8988T (cell line): Measurements from ENCODE around the gene PDE6D.
"Not testable (repeated sequence)": the region's sequence is repeated elsewhere in the genome, so short reads cannot be mapped to it uniquely, and the experiment has no call there.

Experiments
- DNase-seq: peaks from one replicate; pipeline ENCODE4 v3.0.0; 2011

Gene PDE6D

GRCh38 chr2:231769170-231770136, 11.6 kb downstream of the PDE6D start:
- no peak for DNase-seq

DNA sequence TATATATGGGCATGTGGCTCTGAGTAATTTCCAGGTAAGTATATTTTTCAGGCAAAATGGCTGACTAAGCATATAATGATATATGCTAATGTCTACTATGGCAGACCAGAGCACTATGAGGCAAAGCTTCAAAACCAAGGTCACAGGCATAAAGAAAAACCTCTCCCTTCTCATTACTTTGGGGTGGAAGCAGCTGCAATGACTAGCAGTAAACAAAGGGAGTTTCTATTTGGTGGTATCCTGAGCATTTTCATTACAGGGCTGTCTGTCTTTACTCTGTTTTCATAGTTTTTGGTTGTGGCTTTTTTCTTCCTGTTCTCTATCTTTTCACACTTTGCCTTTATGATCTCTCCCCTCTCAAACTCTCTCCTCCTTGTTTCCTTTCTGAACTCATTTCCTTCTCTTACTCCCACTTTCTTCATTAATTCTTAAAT, 15.6 kb downstream of the PDE6D start:
- no peak for DNase-seq

- no peak for DNase-seq
These were observed 16.3 kb downstream of the PDE6D start for GRCh38 chr2:231764760-231765159.

GRCh38 chr2:231764124-231764523, 17.0 kb downstream of the PDE6D start:
- no peak for DNase-seq

DNA sequence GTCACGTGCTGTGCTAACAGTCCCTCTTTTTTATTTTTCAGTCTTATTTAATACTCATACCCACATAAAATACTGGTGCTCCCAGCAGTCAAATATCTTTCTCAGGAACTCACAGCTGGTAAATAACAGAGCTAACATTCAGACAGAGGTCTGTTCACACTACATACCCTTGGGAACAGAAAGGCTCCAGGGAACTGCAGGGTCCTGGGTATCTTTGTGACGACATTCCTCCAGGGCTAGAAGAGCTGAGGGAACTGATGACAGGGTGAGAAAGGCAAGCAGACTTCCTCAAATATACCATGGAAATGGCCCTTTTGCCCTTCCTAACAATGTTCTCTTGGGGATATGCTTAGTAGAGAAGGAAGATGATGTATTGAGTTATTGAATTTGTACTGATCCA, 19.3 kb downstream of the PDE6D start:
- DNase-seq: no peak

GRCh38 chr2:231752061-231752460, 29.0 kb downstream of the PDE6D start:
- no peak for DNase-seq

DNA sequence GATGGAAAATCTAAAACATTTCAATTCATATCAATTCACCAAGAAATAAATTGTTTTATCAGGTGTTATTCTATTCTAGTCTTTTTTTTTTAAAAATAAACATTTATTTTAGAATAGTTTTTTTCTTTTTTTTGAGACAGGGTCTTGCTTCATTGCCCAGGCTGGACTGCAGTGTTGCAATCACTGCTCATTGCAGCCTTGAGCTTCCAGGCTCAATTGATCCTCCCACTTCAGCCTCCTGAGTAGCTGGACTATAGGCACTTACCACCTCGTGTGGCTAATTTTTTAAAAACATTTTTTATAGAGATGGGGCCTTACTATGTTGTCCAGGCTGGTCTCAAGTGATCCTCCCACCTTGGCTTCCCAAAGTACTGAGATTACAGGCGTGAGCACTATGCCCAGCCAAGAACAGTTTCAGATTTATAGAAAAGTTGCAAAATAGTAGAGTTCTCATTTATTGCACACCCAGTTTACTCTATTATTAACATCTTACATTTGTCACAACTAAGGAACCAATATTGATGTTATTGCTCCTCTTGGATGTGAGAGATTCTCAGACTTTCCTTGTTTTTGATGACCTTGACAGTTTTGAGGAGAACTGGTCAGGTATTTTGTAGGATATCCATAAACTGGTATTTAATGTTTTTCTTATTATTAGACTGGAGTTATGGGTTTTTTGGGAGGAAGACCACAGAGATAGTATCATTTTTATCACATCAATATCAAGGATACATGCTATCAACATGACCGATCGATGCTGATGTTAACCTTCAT, 29.9 kb downstream of the PDE6D start:
- DNase-seq: no peak

DNA sequence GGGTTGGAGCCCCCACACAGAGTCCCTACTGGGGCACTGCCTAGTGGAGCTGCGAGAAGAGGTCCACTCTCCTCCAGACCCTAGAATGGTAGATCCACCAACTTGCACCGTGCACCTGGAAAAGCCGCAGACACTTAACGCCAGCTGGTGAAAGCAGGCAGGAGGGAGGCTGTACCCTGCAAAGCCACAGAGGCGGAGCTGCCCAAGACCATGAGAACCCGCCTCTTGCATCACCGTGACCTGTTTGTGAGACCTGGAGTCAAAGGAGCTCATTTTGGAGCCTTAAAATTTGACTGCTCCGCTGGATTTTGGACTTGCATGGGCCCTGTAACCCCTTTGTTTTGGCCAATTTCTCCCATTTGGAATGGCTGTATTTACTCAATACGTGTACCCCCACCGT, 32.1 kb downstream of the PDE6D start:
- DNase-seq: not testable (repeated sequence)

DNA sequence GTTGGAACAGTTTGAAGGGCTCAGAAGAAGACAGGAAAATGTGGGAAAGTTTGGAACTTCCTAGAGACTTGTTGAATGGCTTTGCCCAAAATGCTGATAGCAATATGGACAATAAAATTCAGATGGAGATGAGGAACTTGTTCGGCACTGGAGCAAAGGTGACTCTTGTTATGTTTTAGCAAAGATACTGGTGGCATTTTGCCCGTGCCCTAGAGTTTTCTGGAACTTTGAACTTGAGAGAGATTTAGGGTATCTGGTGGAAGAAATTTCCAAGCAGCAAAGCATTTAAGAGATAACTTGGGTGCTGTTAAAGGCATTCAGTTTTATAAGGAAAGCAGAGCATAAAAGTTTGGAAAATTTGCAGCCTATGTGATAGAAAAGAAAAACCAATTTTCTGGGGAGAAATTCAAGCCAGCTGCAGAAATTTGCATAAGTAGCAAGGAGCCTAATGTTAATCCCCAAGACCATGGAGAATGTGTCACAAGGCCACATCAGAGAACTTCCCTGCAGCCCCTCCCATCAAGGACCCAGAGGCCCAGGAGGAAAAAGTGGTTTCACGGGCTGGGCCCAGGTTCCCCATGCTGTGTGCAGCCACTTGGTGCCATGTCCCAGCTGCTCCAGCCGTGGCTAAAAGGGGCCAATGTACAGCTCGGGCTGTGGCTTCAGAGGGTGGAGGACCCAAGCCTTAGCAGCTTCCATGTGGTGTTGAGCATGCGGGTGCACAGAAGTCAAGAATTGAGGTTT, 32.8 kb downstream of the PDE6D start:
- DNase-seq: not testable (repeated sequence)

GRCh38 chr2:231745303-231746038, 35.6 kb downstream of the PDE6D start:
- no peak for DNase-seq

- no peak for DNase-seq
These were observed 37.5 kb downstream of the PDE6D start for GRCh38 chr2:231743376-231744116.

- DNase-seq: no peak
These were observed 43.3 kb downstream of the PDE6D start for GRCh38 chr2:231737761-231738160.

- DNase-seq: no peak
These were observed 48.5 kb downstream of the PDE6D start for GRCh38 chr2:231732604-231733003.

DNA sequence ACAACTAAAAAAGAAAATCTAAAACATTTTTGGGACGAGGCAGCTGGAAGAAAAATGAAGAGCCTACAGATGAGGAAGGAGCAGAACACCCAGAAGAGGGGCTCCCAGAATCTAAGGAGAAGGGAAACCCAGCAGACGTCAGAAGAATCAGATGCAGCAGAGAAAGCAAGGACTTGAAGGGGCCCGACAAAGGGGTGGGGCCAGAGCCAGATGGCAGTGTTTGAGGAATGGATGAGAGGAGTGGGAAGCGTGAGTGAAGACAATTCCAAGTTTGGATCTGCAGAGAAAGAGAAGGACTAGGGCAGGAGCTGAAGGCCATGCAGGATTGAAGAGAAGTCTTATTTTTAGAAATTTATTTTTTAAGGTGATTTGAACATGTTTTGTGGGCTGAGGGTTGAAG, 53.5 kb downstream of the PDE6D start:
- DNase-seq: no peak

- DNase-seq: no peak
These were observed 54.8 kb downstream of the PDE6D start for GRCh38 chr2:231726276-231726675.

GRCh38 chr2:231725476-231725875, 55.6 kb downstream of the PDE6D start:
- no peak for DNase-seq

DNA sequence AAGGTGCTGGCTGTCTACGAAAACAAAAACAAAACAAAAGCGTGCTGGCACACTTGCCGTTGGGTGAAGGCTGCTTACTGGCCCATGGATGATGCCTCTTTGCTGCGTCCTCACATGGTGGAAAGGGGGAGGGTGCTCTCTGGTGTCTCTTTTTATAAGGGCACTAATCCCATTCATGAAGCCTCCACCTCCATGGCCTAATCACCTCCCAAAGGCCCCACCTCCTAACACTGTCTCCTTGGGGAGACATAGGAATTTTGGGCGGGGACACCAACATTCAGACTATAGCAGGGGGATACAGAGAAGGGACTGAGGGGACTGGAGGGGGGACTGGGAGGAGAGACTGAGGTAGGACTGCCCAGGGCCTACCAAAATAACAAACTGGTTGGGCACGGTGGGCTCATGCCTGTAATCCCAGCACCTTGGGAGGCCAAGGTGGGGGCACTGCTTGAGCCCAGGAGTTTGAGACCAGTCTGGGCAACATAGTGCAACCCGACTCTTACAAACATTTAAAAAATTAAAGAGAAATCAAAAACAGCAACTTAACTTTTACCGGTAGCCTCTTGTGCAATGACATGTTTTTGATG, 58.3 kb downstream of the PDE6D start:
- DNase-seq: no peak

DNA sequence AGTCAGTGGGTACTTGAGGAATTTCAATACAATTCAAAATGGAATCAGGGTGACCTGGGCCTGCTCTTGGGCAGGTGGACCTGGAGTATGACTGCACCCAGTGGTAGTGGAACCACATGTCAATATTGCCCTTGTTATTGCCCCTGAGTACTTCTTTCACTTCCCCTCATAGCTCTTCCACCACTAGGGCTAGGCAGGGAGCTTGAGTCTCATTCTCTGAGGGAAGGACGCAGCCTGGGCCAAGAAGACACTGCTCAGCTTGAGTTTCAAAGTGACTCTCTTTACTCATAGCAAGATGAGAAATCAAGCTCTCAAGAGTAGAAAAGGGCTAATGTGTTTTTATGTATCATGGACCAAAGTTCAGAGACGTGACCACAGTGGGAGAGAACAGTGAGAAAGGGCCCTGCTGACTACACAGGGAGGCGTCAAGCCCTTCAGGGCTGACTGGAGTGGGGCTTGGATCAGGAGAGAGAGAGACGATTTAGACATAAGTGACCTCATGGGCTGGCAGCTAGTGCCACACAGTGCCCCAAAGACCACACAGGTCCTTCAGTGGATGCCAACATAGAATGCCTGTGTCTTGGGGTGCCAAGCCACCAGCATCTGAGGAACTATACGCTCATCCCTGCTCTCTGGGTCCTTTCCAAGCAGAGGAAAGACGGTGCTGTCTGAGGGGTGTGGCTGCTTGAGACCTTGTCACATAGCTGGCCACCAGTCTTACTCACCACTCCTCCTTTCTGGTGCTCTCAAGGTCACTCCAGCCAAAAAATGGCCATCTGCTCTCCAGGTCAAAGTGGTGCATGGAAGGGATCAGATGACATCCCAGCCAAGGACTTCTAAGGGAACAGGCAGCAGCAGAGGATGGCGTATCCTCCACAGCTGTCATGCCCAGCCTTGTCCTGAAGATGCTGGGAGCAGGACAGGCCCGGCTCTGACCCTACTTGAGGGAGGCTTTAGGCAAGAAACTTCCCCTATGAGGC, 59.8 kb downstream of the PDE6D start:
- no peak for DNase-seq

DNA sequence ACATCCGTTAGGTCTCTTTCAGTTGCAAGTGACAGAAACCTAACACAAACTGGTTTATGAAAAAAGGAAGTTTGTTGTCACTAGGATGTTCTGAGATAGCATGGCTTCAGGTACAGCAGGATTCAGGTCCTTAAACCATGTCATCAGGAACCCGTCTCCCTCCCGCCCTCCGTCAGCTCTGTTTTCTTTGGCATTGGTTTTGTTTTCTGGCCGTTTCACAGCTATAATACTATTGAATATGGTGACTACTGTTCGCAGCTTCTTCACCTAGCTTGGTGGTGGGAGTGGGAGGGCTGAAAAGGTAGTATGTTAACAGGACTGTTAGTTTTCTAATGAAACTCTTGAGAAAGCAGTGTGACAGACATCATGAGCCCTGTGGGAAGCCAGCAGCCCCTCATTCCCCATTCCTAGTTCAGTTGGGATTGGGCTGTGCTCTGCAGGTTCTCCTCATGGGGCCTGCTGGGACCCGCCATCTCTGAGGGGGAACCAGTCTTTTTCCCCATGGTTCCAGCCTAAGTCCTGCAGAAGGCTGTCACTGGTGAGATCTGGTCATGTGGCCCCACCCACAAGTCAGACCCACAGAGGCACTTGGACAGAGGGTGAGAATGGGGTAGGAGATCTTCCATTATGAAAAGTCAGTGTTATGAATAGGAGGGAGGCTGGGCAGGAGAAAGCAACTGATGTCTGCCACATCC, 60.6 kb downstream of the PDE6D start:
- no peak for DNase-seq
